Measurements from ENCODE around the gene PSEN1. TPM values are rescaled to one million over a fixed set of nuclear protein-coding genes. Genes with fewer than 3 reads are reported as not detected.
A peak's percentile ranks its signal among the peaks of the same experiment; 100 is the strongest.

The PSEN1 gene
- total RNA-seq, 1 donor, result 79.6 TPM

GRCh38 chr14:73143617-73144016 lies 7.3 kb downstream of the PSEN1 start:
- no peaks in the 10 kb centered on the region for H3K27me3 ChIP-seq (ENCODE audit: insufficient read depth, low read length)
- peaks cover 79% of the 10 kb centered on the region for H3K79me2 ChIP-seq (ENCODE audit: insufficient read depth, low read length)
- H3K36me3 ChIP-seq (ENCODE audit: insufficient read depth, low read length), result peaks cover 8% of the 10 kb centered on the region
- H3K4me3 ChIP-seq (ENCODE audit: insufficient read depth, low read length), result no peak overlapping the region
- no peak overlapping the region for H2AFZ ChIP-seq (ENCODE audit: low read length)
- TF ChIP-seq CTCF (IDR thresholded peaks at IDR 0.05; ENCODE audit: extremely low read depth, low read depth, low read length), result no peak
- H3K9me3 ChIP-seq (ENCODE audit: low read depth, low read length), result no peaks in the 10 kb centered on the region
- peak overlapping the region; percentile 1 for H3K27ac ChIP-seq (ENCODE audit: low read depth, low read length)
- peaks cover 31% of the 10 kb centered on the region for H3K4me1 ChIP-seq (ENCODE audit: insufficient read depth, low read length)
- no peak overlapping the region for H3K4me2 ChIP-seq (ENCODE audit: insufficient read depth, low read length)
- H4K20me1 ChIP-seq (ENCODE audit: insufficient read depth, low read length), result peaks cover 8% of the 10 kb centered on the region
- DNase-seq (ENCODE audit: insufficient read length, low spot score, missing footprints), result no peak

GRCh38 chr14:73145371-73145770 lies 9.1 kb downstream of the PSEN1 start:
- Histone ChIP-seq H4K20me1 (ENCODE audit: insufficient read depth, low read length) (peaks cover 4% of the 10 kb centered on the region), H3K9me3 (ENCODE audit: low read depth, low read length) (no peaks in the 10 kb centered on the region), H3K4me1 (ENCODE audit: insufficient read depth, low read length) (peaks cover 31% of the 10 kb centered on the region), H3K4me2 (ENCODE audit: insufficient read depth, low read length) (no peak overlapping the region), H3K27ac (ENCODE audit: low read depth, low read length) (peak overlapping the region; percentile 61), H2AFZ (ENCODE audit: low read length) (no peak overlapping the region), H3K4me3 (ENCODE audit: insufficient read depth, low read length) (no peak overlapping the region), H3K36me3 (ENCODE audit: insufficient read depth, low read length) (peaks cover 18% of the 10 kb centered on the region), H3K27me3 (ENCODE audit: insufficient read depth, low read length) (no peaks in the 10 kb centered on the region), H3K79me2 (ENCODE audit: insufficient read depth, low read length) (peaks cover 71% of the 10 kb centered on the region)
- no peak for DNase-seq (ENCODE audit: insufficient read length, low spot score, missing footprints)
- TF ChIP-seq CTCF (IDR thresholded peaks at IDR 0.05; ENCODE audit: extremely low read depth, low read depth, low read length), result no peak

DNA sequence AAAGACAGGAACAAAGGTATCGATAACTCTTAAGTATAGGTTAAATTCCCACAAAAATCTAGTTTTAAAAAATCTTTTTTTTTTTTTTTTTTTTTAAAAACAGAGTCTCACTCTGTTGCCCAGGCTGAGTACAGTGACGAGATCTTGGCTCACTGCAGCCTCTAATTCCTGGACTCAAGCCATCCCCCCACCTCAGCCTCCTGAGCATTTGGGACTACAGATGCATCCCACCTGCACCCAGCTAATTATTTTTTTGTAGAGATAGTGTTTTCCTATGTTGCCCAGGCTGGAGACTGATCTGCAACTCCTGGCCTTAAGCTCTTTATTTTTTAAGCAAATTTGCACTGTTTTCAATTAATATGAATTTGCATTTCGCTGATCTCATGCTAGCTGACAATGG lies 9.8 kb downstream of the PSEN1 start:
- Histone ChIP-seq H3K9me3 (ENCODE audit: low read depth, low read length) (no peaks in the 10 kb centered on the region), H2AFZ (ENCODE audit: low read length) (no peak overlapping the region), H3K79me2 (ENCODE audit: insufficient read depth, low read length) (peaks cover 64% of the 10 kb centered on the region), H3K27ac (ENCODE audit: low read depth, low read length) (peak overlapping the region; percentile 61), H3K4me1 (ENCODE audit: insufficient read depth, low read length) (peaks cover 31% of the 10 kb centered on the region), H3K36me3 (ENCODE audit: insufficient read depth, low read length) (peaks cover 18% of the 10 kb centered on the region), H3K4me3 (ENCODE audit: insufficient read depth, low read length) (no peak overlapping the region), H3K27me3 (ENCODE audit: insufficient read depth, low read length) (no peaks in the 10 kb centered on the region), H4K20me1 (ENCODE audit: insufficient read depth, low read length) (peaks cover 2% of the 10 kb centered on the region), H3K4me2 (ENCODE audit: insufficient read depth, low read length) (no peak overlapping the region)
- no peak for TF ChIP-seq CTCF (IDR thresholded peaks at IDR 0.05; ENCODE audit: extremely low read depth, low read depth, low read length)
- no peak for DNase-seq (ENCODE audit: insufficient read length, low spot score, missing footprints)

GRCh38 chr14:73149753-73150152 lies 13.4 kb downstream of the PSEN1 start:
- peaks cover 23% of the 10 kb centered on the region for H3K36me3 ChIP-seq (ENCODE audit: insufficient read depth, low read length)

More at GRCh38 chr14:73149753-73150152, 13.4 kb downstream of the PSEN1 start:
- Histone ChIP-seq H3K27ac (ENCODE audit: low read depth, low read length) (no peak overlapping the region), H3K9me3 (ENCODE audit: low read depth, low read length) (no peaks in the 10 kb centered on the region), H3K4me1 (ENCODE audit: insufficient read depth, low read length) (peaks cover 44% of the 10 kb centered on the region), H3K79me2 (ENCODE audit: insufficient read depth, low read length) (peaks cover 41% of the 10 kb centered on the region), H4K20me1 (ENCODE audit: insufficient read depth, low read length) (peaks cover 2% of the 10 kb centered on the region), H3K4me2 (ENCODE audit: insufficient read depth, low read length) (no peak overlapping the region), H3K4me3 (ENCODE audit: insufficient read depth, low read length) (no peak overlapping the region), H3K27me3 (ENCODE audit: insufficient read depth, low read length) (no peaks in the 10 kb centered on the region), H2AFZ (ENCODE audit: low read length) (no peak overlapping the region)
- DNase-seq (ENCODE audit: insufficient read length, low spot score, missing footprints), result no peak
- no peak for TF ChIP-seq CTCF (IDR thresholded peaks at IDR 0.05; ENCODE audit: extremely low read depth, low read depth, low read length)

All from osteoblast (primary cell).